Activated naive CD4-positive, alpha-beta T cell treated with anti-CD3 and anti-CD28 coated beads for 36 hours (primary cell): ENCODE data around the gene SUFU. TPM values are rescaled to one million over a fixed set of nuclear protein-coding genes. Genes with fewer than 3 reads are reported as not detected.

Experiments
- CTCF ChIA-PET: fragments of 350-600 bp; sonication (Branson Sonifier 250); formaldehyde crosslinking; loops from one replicate; lab custom pipeline; 2021; ENCODE audit warnings: antibody characterized with exemption; lab: Charles Lee
- DNase-seq: peaks from one replicate; pipeline ENCODE4 v3.0.0-alpha.2; 2020
- H3K27ac Mint-ChIP-seq: one replicate; pipeline ENCODE4 v1.8.0; 2021; ENCODE audit warnings: mild to moderate bottlenecking, mixed read lengths
- H3K27me3 Mint-ChIP-seq: one replicate; pipeline ENCODE4 v1.8.0; 2021; ENCODE audit warnings: low read depth, mixed read lengths
- H3K36me3 Mint-ChIP-seq: one replicate; pipeline ENCODE4 v1.8.0; 2021; ENCODE audit warnings: low read depth, mixed read lengths
- H3K4me1 Mint-ChIP-seq: one replicate; pipeline ENCODE4 v1.8.0; 2021; ENCODE audit warnings: low read depth, mixed read lengths
- H3K4me3 Mint-ChIP-seq: one replicate; pipeline ENCODE4 v1.8.0; 2021; ENCODE audit warnings: mild to moderate bottlenecking, moderate library complexity, mixed read lengths
- H3K9me3 Mint-ChIP-seq: one replicate; pipeline ENCODE4 v1.8.0; 2021; ENCODE audit warnings: mixed read lengths
- intact Hi-C: fragments of 100-400 bp; cut with micrococcal nuclease; formaldehyde crosslinking; loops from one replicate; pipeline ENCODE4 v1.15.1; 2023
- total RNA-seq, 2 experiments: library from RNA; stranded (reverse); gene quantifications; one replicate each; pipeline ENCODE4 v1.2.3, GENCODE V29; 2021

Gene SUFU
- total RNA-seq, 2 experiments from 2014 or later, result 6.6 to 7.1 TPM

- CTCF ChIA-PET, result interaction anchor here (0.6 to 0.7 kb wide), 2 partner anchors 13 to 100 kb away, joined by 3 read pairs; no protein-coding TSS in a partner anchor
- H3K4me3 Mint-ChIP-seq, result no peak overlapping the region
- no peaks in the 10 kb centered on the region for H3K27me3 Mint-ChIP-seq
- no peak overlapping the region for H3K27ac Mint-ChIP-seq
- intact Hi-C loops, result no loop called here
- no peak for DNase-seq
- no peaks in the 10 kb centered on the region for H3K36me3 Mint-ChIP-seq
- H3K4me1 Mint-ChIP-seq, result no peaks in the 10 kb centered on the region
- no peaks in the 10 kb centered on the region for H3K9me3 Mint-ChIP-seq
These were observed 62.0 kb downstream of the SUFU start for GRCh38 chr10:102565793-102566192.

- intact Hi-C loops, result no loop called here
- Mint-ChIP-seq H3K4me1 (peaks cover 5% of the 10 kb centered on the region), H3K36me3 (no peaks in the 10 kb centered on the region), H3K27me3 (no peaks in the 10 kb centered on the region), H3K27ac (no peak overlapping the region), H3K9me3 (no peaks in the 10 kb centered on the region), H3K4me3 (no peak overlapping the region)
- CTCF ChIA-PET, result interaction anchor here (0.6 to 6.9 kb wide), 5 partner anchors 14 to 1015 kb away, joined by 3 to 86 read pairs (median 5); partner anchors contain the start of genes ACTR1A and SUFU
- DNase-seq, result no peak
These were observed 75.0 kb downstream of the SUFU start for GRCh38 chr10:102578782-102579181.

GRCh38 chr10:102579328-102579727 lies 75.6 kb downstream of the SUFU start:
- H3K27ac Mint-ChIP-seq, result no peak overlapping the region
- no peaks in the 10 kb centered on the region for H3K36me3 Mint-ChIP-seq
- CTCF ChIA-PET, result interaction anchor here (0.5 to 6.9 kb wide), 5 partner anchors 14 to 256 kb away, joined by 3 to 86 read pairs (median 6); partner anchors contain the start of genes ACTR1A and SUFU
- H3K4me3 Mint-ChIP-seq, result no peak overlapping the region
- H3K4me1 Mint-ChIP-seq, result peaks cover 5% of the 10 kb centered on the region
- no peaks in the 10 kb centered on the region for H3K9me3 Mint-ChIP-seq
- H3K27me3 Mint-ChIP-seq, result no peaks in the 10 kb centered on the region
- no peak for DNase-seq
- intact Hi-C loops, result no loop called here

- CTCF ChIA-PET, result interaction anchor here (0.6 to 6.9 kb wide), 3 partner anchors 30 to 411 kb away, joined by 5 to 86 read pairs (median 6); partner anchors contain the start of genes ACTR1A and SUFU
- no peaks in the 10 kb centered on the region for H3K27me3 Mint-ChIP-seq
- H3K36me3 Mint-ChIP-seq, result no peaks in the 10 kb centered on the region
- intact Hi-C loops, result loop anchor here (5.0 to 10.0 kb wide), 2 partner anchors 188 to 415 kb away; no protein-coding TSS in a partner anchor
- no peak overlapping the region for H3K4me3 Mint-ChIP-seq
- H3K27ac Mint-ChIP-seq, result peak overlapping the region; percentile 57
- no peaks in the 10 kb centered on the region for H3K9me3 Mint-ChIP-seq
- no peak for DNase-seq
- peaks cover 5% of the 10 kb centered on the region for H3K4me1 Mint-ChIP-seq
These were observed 76.5 kb downstream of the SUFU start for GRCh38 chr10:102580230-102580629.

- no peaks in the 10 kb centered on the region for H3K9me3 Mint-ChIP-seq
- H3K4me3 Mint-ChIP-seq, result no peak overlapping the region
- CTCF ChIA-PET, result interaction anchor here (1.1 to 6.9 kb wide), 3 partner anchors 53 to 102 kb away, joined by 3 to 86 read pairs (median 17); partner anchors contain the start of genes ACTR1A and SUFU
- H3K4me1 Mint-ChIP-seq, result peaks cover 5% of the 10 kb centered on the region
- DNase-seq, result no peak
- no peak overlapping the region for H3K27ac Mint-ChIP-seq
- no peaks in the 10 kb centered on the region for H3K36me3 Mint-ChIP-seq
- intact Hi-C loops, result loop anchor here (5.0 to 10.0 kb wide), 2 partner anchors 189 to 417 kb away; no protein-coding TSS in a partner anchor
- H3K27me3 Mint-ChIP-seq, result no peaks in the 10 kb centered on the region
These were observed 77.6 kb downstream of the SUFU start for GRCh38 chr10:102581401-102581800.

GRCh38 chr10:102581981-102582580 lies 78.3 kb downstream of the SUFU start:
- DNase-seq, result no peak
- H3K4me3 Mint-ChIP-seq, result no peak overlapping the region
- H3K9me3 Mint-ChIP-seq, result no peaks in the 10 kb centered on the region
- CTCF ChIA-PET, result interaction anchor here (0.6 to 6.9 kb wide), 12 partner anchors 10 to 160 kb away, joined by 3 to 86 read pairs (median 4); partner anchors contain the start of genes ACTR1A and SUFU
- H3K27me3 Mint-ChIP-seq, result no peaks in the 10 kb centered on the region
- no peak overlapping the region for H3K27ac Mint-ChIP-seq
- intact Hi-C loops, result loop anchor here (5.0 to 10.0 kb wide), 2 partner anchors 190 to 417 kb away; no protein-coding TSS in a partner anchor
- H3K36me3 Mint-ChIP-seq, result no peaks in the 10 kb centered on the region
- peaks cover 5% of the 10 kb centered on the region for H3K4me1 Mint-ChIP-seq

GRCh38 chr10:102583435-102584417 lies 80.0 kb downstream of the SUFU start:
- intact Hi-C loops, result loop anchor here (1.0 to 10.0 kb wide), 4 partner anchors 80 to 419 kb away; partner anchors contain the start of gene SUFU
- Mint-ChIP-seq H3K27me3 (no peaks in the 10 kb centered on the region), H3K27ac (no peak overlapping the region), H3K36me3 (no peaks in the 10 kb centered on the region), H3K4me3 (no peak overlapping the region), H3K9me3 (no peaks in the 10 kb centered on the region), H3K4me1 (peaks cover 5% of the 10 kb centered on the region)
- CTCF ChIA-PET, result interaction anchor here (0.5 to 6.9 kb wide), 43 partner anchors 8 to 549 kb away, joined by 3 to 86 read pairs (median 4); partner anchors contain the start of genes ACTR1A, NFKB2 and SUFU
- peak; percentile 94 for DNase-seq

- H3K9me3 Mint-ChIP-seq, result no peaks in the 10 kb centered on the region
- H3K27me3 Mint-ChIP-seq, result no peaks in the 10 kb centered on the region
- intact Hi-C loops, result loop anchor here (2.0 to 10.0 kb wide), 2 partner anchors 354 to 420 kb away; no protein-coding TSS in a partner anchor
These were observed 81.3 kb downstream of the SUFU start for GRCh38 chr10:102585026-102585425.

GRCh38 chr10:102586858-102587257 lies 83.1 kb downstream of the SUFU start:
- Mint-ChIP-seq H3K36me3 (no peaks in the 10 kb centered on the region), H3K4me3 (no peak overlapping the region), H3K27me3 (no peaks in the 10 kb centered on the region), H3K4me1 (peaks cover 2% of the 10 kb centered on the region), H3K27ac (no peak overlapping the region), H3K9me3 (no peaks in the 10 kb centered on the region)
- intact Hi-C loops, result loop anchor here (10.0 kb wide), 1 partner anchor 422 kb away; no protein-coding TSS in a partner anchor
- no peak for DNase-seq
- CTCF ChIA-PET, result interaction anchor here (0.9 to 1.1 kb wide), 2 partner anchors 84 to 101 kb away, joined by 3 read pairs; no protein-coding TSS in a partner anchor

More at GRCh38 chr10:102585026-102585425, 81.3 kb downstream of the SUFU start:
- no peak overlapping the region for H3K27ac Mint-ChIP-seq
- H3K4me3 Mint-ChIP-seq, result no peak overlapping the region
- H3K36me3 Mint-ChIP-seq, result no peaks in the 10 kb centered on the region
- CTCF ChIA-PET, result interaction anchor here (0.6 to 1.1 kb wide), 4 partner anchors 16 to 81 kb away, joined by 3 to 6 read pairs (median 4); no protein-coding TSS in a partner anchor
- H3K4me1 Mint-ChIP-seq, result peaks cover 2% of the 10 kb centered on the region
- DNase-seq, result no peak

- CTCF ChIA-PET, result no interaction called here
These were observed 85.1 kb downstream of the SUFU start for GRCh38 chr10:102588875-102589274.

GRCh38 chr10:102593074-102593803 lies 89.5 kb downstream of the SUFU start:
- Mint-ChIP-seq H3K4me1 (no peaks in the 10 kb centered on the region), H3K4me3 (no peak overlapping the region), H3K27me3 (no peaks in the 10 kb centered on the region), H3K27ac (no peak overlapping the region), H3K36me3 (no peaks in the 10 kb centered on the region), H3K9me3 (no peaks in the 10 kb centered on the region)
- intact Hi-C loops, result no loop called here
- CTCF ChIA-PET, result interaction anchor here (7.0 kb wide), 1 partner anchor 10 kb away, joined by 32 read pairs; no protein-coding TSS in a partner anchor
- no peak for DNase-seq

More at GRCh38 chr10:102588875-102589274, 85.1 kb downstream of the SUFU start:
- H3K27ac Mint-ChIP-seq, result no peak overlapping the region
- no peak overlapping the region for H3K4me3 Mint-ChIP-seq
- H3K27me3 Mint-ChIP-seq, result no peaks in the 10 kb centered on the region
- intact Hi-C loops, result loop anchor here (10.0 kb wide), 1 partner anchor 424 kb away; no protein-coding TSS in a partner anchor
- no peaks in the 10 kb centered on the region for H3K9me3 Mint-ChIP-seq
- no peak for DNase-seq
- H3K4me1 Mint-ChIP-seq, result no peaks in the 10 kb centered on the region
- H3K36me3 Mint-ChIP-seq, result no peaks in the 10 kb centered on the region
